ENCODE data around the gene SNRPD3. TPM values are rescaled to one million over a fixed set of nuclear protein-coding genes. Genes with fewer than 3 reads are reported as not detected.

SNRPD3 gene
- total RNA-seq, 1 donor from 2014 or later = 302 TPM

DNA sequence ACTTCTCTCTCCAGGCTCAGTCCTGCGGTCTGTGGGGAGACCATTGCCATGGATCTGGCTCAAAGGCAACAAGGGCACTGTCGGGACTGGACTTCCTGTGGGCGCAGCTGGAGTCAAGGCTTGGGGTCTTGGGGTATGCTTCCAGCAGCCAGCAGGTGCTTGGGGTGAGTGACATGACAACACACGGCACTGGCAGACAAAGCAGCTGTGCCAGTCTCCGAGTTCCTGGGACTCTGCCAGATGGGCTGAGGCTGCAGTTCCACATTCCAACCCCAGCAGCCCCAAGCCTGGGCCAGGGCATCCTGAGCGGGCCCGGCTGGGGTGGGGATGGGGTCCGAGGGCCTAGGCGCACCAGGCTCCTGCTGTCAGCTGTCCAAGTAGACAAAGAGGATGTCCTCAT is 13.2 kb upstream of the SNRPD3 start:
- Mint-ChIP-seq H3K36me3 (peaks cover 20% of the 10 kb centered on the region), H3K4me3 (no peak overlapping the region), H3K9me3 (no peaks in the 10 kb centered on the region), H3K27me3 (ENCODE audit: insufficient read depth, low read depth) (no peaks in the 10 kb centered on the region), H3K27ac (no peak overlapping the region), H3K4me1 (no peaks in the 10 kb centered on the region)
- Histone ChIP-seq H3F3A (ENCODE audit: low read depth) (no peaks in the 10 kb centered on the region), H3K27ac (no peak overlapping the region), H3K9ac (no peak overlapping the region), H2AFZ (replicated peaks) (no peak overlapping the region), H3K4me3 (no peak overlapping the region), H3K4me1 (no peaks in the 10 kb centered on the region), H3K79me2 (ENCODE audit: low read depth) (no peaks in the 10 kb centered on the region), H3K36me3 (no peaks in the 10 kb centered on the region), H4K20me1 (ENCODE audit: low read depth) (peaks cover 3% of the 10 kb centered on the region), H3K9me3 (ENCODE audit: low read depth) (no peaks in the 10 kb centered on the region), H3K4me2 (no peak overlapping the region), H3K27me3 (no peaks in the 10 kb centered on the region)
- DNase-seq (ENCODE audit: low spot score) = no peak
- TF ChIP-seq, protein P1, sequence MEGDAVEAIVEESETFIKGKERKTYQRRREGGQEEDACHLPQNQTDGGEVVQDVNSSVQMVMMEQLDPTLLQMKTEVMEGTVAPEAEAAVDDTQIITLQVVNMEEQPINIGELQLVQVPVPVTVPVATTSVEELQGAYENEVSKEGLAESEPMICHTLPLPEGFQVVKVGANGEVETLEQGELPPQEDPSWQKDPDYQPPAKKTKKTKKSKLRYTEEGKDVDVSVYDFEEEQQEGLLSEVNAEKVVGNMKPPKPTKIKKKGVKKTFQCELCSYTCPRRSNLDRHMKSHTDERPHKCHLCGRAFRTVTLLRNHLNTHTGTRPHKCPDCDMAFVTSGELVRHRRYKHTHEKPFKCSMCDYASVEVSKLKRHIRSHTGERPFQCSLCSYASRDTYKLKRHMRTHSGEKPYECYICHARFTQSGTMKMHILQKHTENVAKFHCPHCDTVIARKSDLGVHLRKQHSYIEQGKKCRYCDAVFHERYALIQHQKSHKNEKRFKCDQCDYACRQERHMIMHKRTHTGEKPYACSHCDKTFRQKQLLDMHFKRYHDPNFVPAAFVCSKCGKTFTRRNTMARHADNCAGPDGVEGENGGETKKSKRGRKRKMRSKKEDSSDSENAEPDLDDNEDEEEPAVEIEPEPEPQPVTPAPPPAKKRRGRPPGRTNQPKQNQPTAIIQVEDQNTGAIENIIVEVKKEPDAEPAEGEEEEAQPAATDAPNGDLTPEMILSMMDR (IDR thresholded peaks at IDR 0.05) = no peak
- TF ChIP-seq EZH2phosphoT487 (IDR thresholded peaks at IDR 0.05) (no peak), EZH2 (IDR thresholded peaks at IDR 0.05) (no peak)

DNA sequence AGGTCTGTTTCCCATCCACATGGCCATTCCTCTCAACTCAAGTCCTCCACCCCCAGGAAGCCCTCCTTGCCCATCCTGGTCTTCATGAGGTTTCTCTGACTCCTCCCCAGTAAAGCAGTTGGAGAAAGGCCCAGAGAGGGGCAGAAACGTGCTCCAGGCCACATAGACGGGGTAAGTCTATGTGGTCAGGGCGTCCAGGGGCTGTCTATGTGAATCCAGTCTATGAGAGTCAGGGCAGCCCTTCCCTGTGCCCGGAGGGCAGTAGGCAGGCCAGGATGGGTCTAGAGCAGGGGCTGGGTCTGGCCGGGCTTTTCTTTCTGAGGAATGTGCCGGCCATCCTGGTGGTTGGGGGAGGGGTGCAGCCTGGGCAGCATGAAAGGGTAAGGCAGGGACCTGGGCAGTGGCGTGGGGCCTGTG is 12.6 kb upstream of the SNRPD3 start:
- no peaks in the 10 kb centered on the region for H3K36me3 ChIP-seq
- no peak for DNase-seq (ENCODE audit: low spot score)
- no peaks in the 10 kb centered on the region for H3K9me3 ChIP-seq (ENCODE audit: low read depth)
- no peaks in the 10 kb centered on the region for H3K4me1 ChIP-seq
- Mint-ChIP-seq H3K27ac (no peak overlapping the region), H3K9me3 (no peaks in the 10 kb centered on the region), H3K4me1 (no peaks in the 10 kb centered on the region), H3K27me3 (ENCODE audit: insufficient read depth, low read depth) (no peaks in the 10 kb centered on the region), H3K4me3 (no peak overlapping the region), H3K36me3 (peaks cover 19% of the 10 kb centered on the region)
- no peaks in the 10 kb centered on the region for H3K79me2 ChIP-seq (ENCODE audit: low read depth)
- no peak overlapping the region for H3K27ac ChIP-seq
- H3F3A ChIP-seq (ENCODE audit: low read depth) = no peaks in the 10 kb centered on the region
- no peaks in the 10 kb centered on the region for H3K27me3 ChIP-seq
- TF ChIP-seq EZH2 (IDR thresholded peaks at IDR 0.05) (no peak), EZH2phosphoT487 (IDR thresholded peaks at IDR 0.05) (no peak)
- TF ChIP-seq, protein P1 (IDR thresholded peaks at IDR 0.05) = no peak
- H3K4me2 ChIP-seq = no peak overlapping the region
- H2AFZ ChIP-seq (replicated peaks) = no peak overlapping the region
- H4K20me1 ChIP-seq (ENCODE audit: low read depth) = peaks cover 3% of the 10 kb centered on the region
- H3K9ac ChIP-seq = no peak overlapping the region
- H3K4me3 ChIP-seq = no peak overlapping the region

DNA sequence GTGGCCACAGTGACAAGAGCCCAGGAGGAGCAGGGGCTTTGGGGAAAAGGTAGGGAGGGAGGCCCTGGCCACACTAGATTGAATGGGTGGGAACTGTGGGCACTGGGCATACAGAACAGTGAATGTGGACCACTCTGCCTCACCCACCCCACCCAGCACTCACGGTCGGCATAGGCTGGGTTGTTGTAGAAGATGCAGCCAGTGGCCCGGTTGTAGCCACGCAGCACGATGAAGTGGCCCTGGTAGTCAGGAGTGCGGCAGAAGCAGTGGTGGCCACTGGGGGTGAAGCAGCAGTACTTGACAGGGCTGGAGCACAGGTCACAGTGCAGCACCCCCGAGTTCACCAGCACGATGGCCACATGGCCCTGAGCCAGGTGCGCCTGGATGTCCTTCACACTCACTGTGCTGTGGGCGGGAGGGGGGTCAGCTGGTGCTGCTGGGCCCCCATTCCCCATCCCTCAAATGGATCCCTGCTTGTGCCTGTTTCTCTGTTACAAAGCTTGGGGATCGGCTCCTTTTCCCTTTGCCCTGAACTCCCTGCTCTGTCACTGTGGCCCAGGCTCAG is 12.0 kb upstream of the SNRPD3 start:
- DNase-seq (ENCODE audit: low spot score) = no peak
- Histone ChIP-seq H3K4me2 (no peak overlapping the region), H3K79me2 (ENCODE audit: low read depth) (peaks cover under 1% of the 10 kb centered on the region), H4K20me1 (ENCODE audit: low read depth) (peaks cover 3% of the 10 kb centered on the region), H3K4me1 (no peaks in the 10 kb centered on the region), H3K4me3 (no peak overlapping the region), H3K9ac (no peak overlapping the region), H3K27me3 (no peaks in the 10 kb centered on the region), H3K36me3 (no peaks in the 10 kb centered on the region), H2AFZ (replicated peaks) (no peak overlapping the region), H3K9me3 (ENCODE audit: low read depth) (no peaks in the 10 kb centered on the region), H3F3A (ENCODE audit: low read depth) (no peaks in the 10 kb centered on the region), H3K27ac (no peak overlapping the region)
- Mint-ChIP-seq H3K4me1 (no peaks in the 10 kb centered on the region), H3K36me3 (peaks cover 24% of the 10 kb centered on the region), H3K4me3 (no peak overlapping the region), H3K27ac (no peak overlapping the region), H3K27me3 (ENCODE audit: insufficient read depth, low read depth) (peaks cover 2% of the 10 kb centered on the region), H3K9me3 (no peaks in the 10 kb centered on the region)
- TF ChIP-seq, protein P1 (IDR thresholded peaks at IDR 0.05) = no peak
- no peak for TF ChIP-seq EZH2 (IDR thresholded peaks at IDR 0.05)
- TF ChIP-seq EZH2phosphoT487 (IDR thresholded peaks at IDR 0.05) = no peak

Measured in neural progenitor cell (in vitro differentiated cells).